Measurements from ENCODE around the gene PPP2R3A. TPM values are rescaled to one million over a fixed set of nuclear protein-coding genes. Genes with fewer than 3 reads are reported as not detected.

The PPP2R3A gene
- total and polyA plus RNA-seq, 2 experiments from 2014 or later: 6.4 to 15.2 TPM

GRCh38 chr3:136050250-136050649 is 84.7 kb downstream of the PPP2R3A start:
- ATAC-seq (no peak), DNase-seq (ENCODE audit: low spot score) (no peak)
- Histone ChIP-seq H3K36me3 (ENCODE audit: insufficient read depth) (no peaks in the 10 kb centered on the region), H3K9me2 (ENCODE audit: insufficient read depth) (no peaks in the 10 kb centered on the region), H3K4me1 (ENCODE audit: insufficient read depth) (no peaks in the 10 kb centered on the region), H3K79me2 (replicated peaks; ENCODE audit: insufficient read depth) (no peaks in the 10 kb centered on the region), H4K20me1 (replicated peaks; ENCODE audit: insufficient read depth) (no peaks in the 10 kb centered on the region), H3K4me2 (no peak overlapping the region), H3F3A (replicated peaks; ENCODE audit: low read depth) (no peaks in the 10 kb centered on the region), H3K4me3 (no peak overlapping the region), H3K27me3 (ENCODE audit: insufficient read depth) (no peaks in the 10 kb centered on the region), H2AFZ (no peak overlapping the region), H3K27ac (ENCODE audit: low read depth) (no peak overlapping the region)
- no peaks in the 10 kb centered on the region; the same call in 2 of the 3 replicates for H3K36me3 Mint-ChIP-seq (ENCODE audit: low read depth)
- H3K27me3 Mint-ChIP-seq (ENCODE audit: insufficient read depth, low read depth, poor library complexity): no peaks in the 10 kb centered on the region
- H3K9me3 Mint-ChIP-seq: no peaks in the 10 kb centered on the region
- H3K4me3 Mint-ChIP-seq: no peak overlapping the region
- no peak for TF ChIP-seq CREB1 (CRISPR knock-in tag; IDR thresholded peaks at IDR 0.05; ENCODE audit: low read depth)
- H3K4me1 Mint-ChIP-seq: no peaks in the 10 kb centered on the region
- H3K27ac Mint-ChIP-seq: no peak overlapping the region

- Histone ChIP-seq H3K4me2 (no peak overlapping the region), H3K27me3 (ENCODE audit: insufficient read depth) (no peaks in the 10 kb centered on the region), H3K4me3 (no peak overlapping the region), H3K4me1 (ENCODE audit: insufficient read depth) (no peaks in the 10 kb centered on the region), H2AFZ (no peak overlapping the region), H3K79me2 (replicated peaks; ENCODE audit: insufficient read depth) (no peaks in the 10 kb centered on the region), H3F3A (replicated peaks; ENCODE audit: low read depth) (no peaks in the 10 kb centered on the region), H3K9me2 (ENCODE audit: insufficient read depth) (no peaks in the 10 kb centered on the region), H3K27ac (ENCODE audit: low read depth) (no peak overlapping the region), H3K36me3 (ENCODE audit: insufficient read depth) (no peaks in the 10 kb centered on the region), H4K20me1 (replicated peaks; ENCODE audit: insufficient read depth) (no peaks in the 10 kb centered on the region)
- Mint-ChIP-seq H3K9me3 (no peaks in the 10 kb centered on the region; the same call in 2 of the 3 replicates), H3K36me3 (ENCODE audit: low read depth) (peaks cover 11% of the 10 kb centered on the region; the same call in 2 of the 3 replicates), H3K4me3 (no peak overlapping the region), H3K27ac (no peak overlapping the region), H3K27me3 (ENCODE audit: insufficient read depth, low read depth, poor library complexity) (no peaks in the 10 kb centered on the region), H3K4me1 (no peaks in the 10 kb centered on the region)
- DNase-seq (ENCODE audit: low spot score): no peak
- ATAC-seq: no peak
- TF ChIP-seq NANOG (IDR thresholded peaks at IDR 0.05; ENCODE audit: borderline replicate concordance) (no peak), ZNF331 (CRISPR knock-in tag; IDR thresholded peaks at IDR 0.05; ENCODE audit: low read depth) (no peak), ETS1 (IDR thresholded peaks at IDR 0.05) (no peak), STAT1 (IDR thresholded peaks at IDR 0.05; ENCODE audit: unreplicated experiment) (no peak), CREB1 (CRISPR knock-in tag; IDR thresholded peaks at IDR 0.05; ENCODE audit: low read depth) (no peak), POLR2AphosphoS5 (IDR thresholded peaks at IDR 0.05; ENCODE audit: low read depth) (no peak), JUNB (IDR thresholded peaks at IDR 0.05; ENCODE audit: unreplicated experiment) (no peak), ZNF114 (CRISPR knock-in tag; IDR thresholded peaks at IDR 0.05) (no peak), EZH2phosphoT487 (IDR thresholded peaks at IDR 0.05; ENCODE audit: unreplicated experiment) (no peak), EZH2 (IDR thresholded peaks at IDR 0.05; ENCODE audit: low read depth, unreplicated experiment) (no peak), ZNF462 (CRISPR knock-in tag; IDR thresholded peaks at IDR 0.05) (no peak), REST (IDR thresholded peaks at IDR 0.05; ENCODE audit: unreplicated experiment) (no peak)
Measured at GRCh38 chr3:136055491-136055890, 90.0 kb downstream of the PPP2R3A start.
